Stimulated activated CD4-positive, alpha-beta T cell treated with anti-CD3 and anti-CD28 coated beads, Interleukin-15, amount 100 ng/mL, for 1 hour (primary cell): ENCODE measurements around the gene TAMM41.
"Not testable (repeated sequence)": the region's sequence is repeated elsewhere in the genome, so short reads cannot be mapped to it uniquely, and the experiment has no call there.

Experiments
- DNase-seq, 2 donors: peaks; one replicate each; pipeline ENCODE4 v3.0.0-alpha.2; 2020; ENCODE audit warnings: low read depth in 1 of 2, low spot score in 1 of 2

Gene TAMM41

DNA sequence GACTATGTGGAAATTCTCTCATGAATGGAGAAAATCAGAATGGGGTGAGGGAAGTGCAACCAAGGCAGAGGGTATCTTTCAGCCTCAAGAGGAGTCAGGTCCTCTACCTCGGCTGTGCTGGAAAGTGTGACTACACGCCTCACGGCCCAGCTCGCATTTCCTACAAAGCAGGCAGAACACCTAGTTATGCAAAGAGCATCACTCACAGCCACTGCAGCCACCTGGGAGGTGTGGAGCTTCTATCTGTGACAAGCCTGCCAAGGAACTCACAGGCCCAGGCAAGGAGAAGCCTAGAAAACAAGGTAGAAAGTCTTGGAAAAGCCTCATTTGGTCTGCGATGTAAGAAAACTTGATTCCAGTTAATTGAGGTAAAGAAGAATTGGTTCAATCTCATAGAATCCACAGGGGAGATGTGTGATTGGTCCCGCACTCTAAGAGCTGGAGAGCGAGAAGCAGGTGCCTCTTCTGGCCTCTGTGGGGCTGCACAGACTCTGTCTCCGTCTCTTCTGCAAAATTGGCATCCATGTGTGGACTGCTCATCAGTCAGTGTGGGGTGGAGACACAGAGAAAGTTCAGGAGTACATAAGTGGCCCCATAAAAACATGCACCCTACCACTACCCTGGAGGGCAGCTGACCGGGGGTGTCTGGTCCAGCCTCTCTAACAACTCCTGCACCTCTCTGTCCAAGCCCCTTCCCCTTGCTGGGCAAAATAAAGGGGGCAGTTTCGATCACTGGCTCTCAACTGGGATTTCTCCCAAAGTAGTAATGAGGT, 76.8 kb downstream of the TAMM41 start:
- DNase-seq = no peak

DNA sequence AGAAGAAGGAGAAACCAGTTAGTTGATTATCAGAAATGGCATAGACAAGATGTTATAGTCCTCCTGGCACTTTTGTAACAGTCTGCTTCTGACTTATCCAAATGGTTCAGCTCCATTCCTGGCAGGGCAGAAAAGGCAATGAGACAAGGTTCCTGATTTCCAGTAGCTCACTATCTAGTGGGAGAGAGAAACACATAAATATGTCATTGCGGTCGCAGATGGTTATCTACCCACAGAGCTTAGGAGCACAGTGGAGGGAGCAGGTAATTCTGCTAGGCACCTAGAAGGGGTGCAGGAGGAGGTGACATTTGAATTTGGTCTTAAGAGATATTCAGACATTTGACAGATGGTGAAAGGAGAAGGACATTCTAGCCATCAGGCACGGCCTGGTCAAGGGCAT, 78.1 kb downstream of the TAMM41 start:
- no peak for DNase-seq

DNA sequence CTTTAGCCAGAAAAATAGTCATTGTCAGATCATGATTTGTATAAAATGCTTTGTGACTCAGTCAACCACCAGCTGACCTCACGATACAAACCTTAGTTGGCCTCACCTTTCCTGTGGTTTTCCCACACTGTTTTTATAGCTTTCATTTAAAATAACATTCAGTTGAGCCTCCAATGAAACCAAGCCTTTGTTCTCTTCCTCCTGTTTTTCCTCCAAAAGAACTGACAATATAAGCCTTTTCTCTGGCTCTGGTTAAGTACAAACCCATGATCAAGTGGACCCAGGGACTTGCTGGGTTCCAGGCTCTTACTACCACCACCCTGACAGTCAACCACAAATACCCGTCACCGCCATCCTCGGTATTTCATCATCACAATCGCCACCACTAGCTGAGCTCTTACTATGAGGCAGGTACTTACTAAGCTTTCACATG, 81.7 kb downstream of the TAMM41 start:
- DNase-seq = no peak

DNA sequence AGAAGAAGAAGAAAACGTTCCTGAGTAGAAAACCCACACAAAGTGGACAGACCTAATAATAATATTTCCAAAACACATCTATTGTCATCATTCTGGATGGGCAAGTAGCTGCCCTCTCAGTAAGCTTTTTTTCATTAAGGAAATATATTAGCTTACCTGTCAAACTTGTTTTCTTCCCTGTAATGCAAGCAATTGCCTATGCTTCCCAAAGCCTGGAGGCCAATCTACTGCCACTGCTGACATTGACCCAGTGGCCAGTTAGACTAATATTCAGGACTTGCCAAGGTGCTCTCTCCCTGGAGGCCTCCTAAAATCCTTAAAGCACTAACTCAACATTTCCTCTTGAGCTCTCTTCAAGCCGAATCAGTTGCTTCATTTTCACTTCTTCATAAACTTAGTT, 86.7 kb downstream of the TAMM41 start:
- no peak for DNase-seq

DNA sequence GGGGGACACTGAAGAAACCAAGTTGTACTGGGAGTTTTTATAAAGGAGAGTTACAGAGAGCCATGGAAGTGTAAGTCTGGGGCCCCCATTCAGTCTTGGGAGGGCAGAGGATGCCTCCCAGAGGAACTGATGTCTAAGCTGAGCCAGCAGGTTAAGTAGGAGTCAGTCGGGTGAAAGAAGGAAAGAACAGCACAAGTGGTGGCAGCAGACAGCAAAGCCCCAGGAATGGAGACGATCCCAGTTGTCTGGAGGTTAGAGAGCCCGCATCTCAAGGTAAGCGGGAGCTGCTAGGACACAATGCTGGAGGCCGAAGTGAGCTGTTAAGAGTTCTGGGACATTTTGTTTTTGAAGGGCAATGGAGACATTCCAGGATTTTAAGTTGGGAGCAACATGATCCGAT, 88.8 kb downstream of the TAMM41 start:
- DNase-seq = no peak

DNA sequence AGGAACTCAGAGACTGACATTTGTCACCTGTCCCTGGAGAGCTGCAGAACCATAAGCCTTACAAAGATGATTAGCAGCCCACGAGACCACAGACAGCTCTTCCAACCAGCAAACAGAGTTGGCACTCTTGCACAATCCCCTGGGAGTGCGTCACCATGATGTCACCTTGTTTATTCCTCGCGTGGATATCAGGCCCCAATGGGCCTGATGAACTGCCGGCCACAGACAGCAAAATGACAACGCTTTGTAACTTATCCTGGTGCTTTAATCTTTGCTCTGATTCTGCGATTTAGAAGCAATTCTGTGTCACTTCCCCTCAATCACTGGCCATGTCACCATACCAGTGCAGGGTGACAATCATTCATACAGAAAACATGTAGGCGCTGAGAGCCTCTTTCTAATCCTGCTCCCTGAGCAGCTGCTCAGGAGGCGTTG, 89.2 kb downstream of the TAMM41 start:
- DNase-seq = no peak

DNA sequence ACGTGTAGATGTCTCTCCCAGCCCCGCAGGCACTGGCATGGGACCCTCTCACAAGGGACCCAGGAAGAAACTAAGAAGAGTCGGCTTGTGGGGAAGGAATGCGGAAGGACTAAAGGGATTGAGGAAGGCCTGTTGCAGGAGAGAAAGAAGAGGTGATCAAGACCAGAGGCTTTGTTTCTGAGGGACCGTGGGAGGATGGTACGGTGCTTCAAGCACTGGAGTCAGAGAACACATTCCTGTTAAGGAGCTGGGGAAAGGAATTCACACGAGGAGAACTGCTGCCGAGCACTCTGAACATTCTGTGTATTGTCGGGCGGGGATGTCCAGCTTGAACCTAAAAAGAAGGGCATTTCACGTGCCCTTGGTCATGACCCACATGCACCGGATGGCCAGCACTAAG, 91.4 kb downstream of the TAMM41 start:
- DNase-seq = no peak

DNA sequence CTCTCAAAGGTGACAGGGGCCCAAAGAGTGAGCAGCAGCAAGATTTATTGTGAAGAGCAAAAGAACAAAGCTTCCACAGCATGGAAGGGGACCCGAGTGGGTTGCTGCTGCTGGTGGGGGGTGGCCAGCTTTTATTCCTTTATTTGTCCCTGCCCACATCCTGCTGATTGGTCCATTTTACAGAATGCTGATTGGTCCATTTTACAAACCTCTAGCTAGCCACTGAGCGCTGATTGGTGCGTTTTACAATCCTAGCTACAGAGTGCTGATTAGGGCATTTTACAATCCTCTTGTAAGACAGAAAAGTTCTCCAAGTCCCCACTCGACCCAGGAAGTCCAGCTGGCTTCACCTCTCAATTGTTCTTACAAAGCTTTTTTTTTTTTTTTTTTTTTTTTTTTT, 94.4 kb downstream of the TAMM41 start:
- not testable (repeated sequence) for DNase-seq

DNA sequence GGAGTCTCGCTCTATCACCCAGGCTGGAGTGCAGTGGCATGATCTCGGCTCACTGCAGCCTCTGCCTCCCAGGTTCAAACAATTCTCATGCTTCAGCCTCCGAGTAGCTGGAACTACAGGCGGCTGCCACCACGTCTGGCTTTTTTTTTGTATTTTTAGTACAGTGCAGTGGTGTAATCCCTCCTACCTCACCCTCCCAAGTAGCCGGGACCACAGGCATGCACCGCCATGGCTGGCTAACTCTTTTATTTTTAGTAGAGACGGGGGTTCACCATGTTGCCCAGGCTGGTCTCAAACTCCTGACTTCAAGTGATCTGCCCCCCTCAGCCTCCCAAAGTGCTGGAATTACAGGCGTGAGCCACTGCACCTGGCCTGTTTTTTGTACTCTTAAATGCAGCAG, 98.4 kb downstream of the TAMM41 start:
- not testable (repeated sequence) for DNase-seq
